BJ (cell line): ENCODE measurements around the gene MVP. TPM values are rescaled to one million over a fixed set of nuclear protein-coding genes. Genes with fewer than 3 reads are reported as not detected.
"Not testable (repeated sequence)": the region's sequence is repeated elsewhere in the genome, so short reads cannot be mapped to it uniquely, and the experiment has no call there.

Experiments used
- CTCF ChIA-PET: fragments of 350-600 bp; formaldehyde crosslinking; extraction: SDS; loops from one replicate; lab custom pipeline; 2021; ENCODE audit warnings: antibody characterized with exemption, inconsistent platforms; lab: Yijun Ruan, JAX
- POLR2A ChIA-PET: fragments of 300-600 bp; sonication (Branson Sonifier 250); formaldehyde crosslinking; extraction: SDS; loops from one replicate; lab custom pipeline; 2021; ENCODE audit warnings: antibody characterized with exemption; lab: Charles Lee
- DNase-seq: peaks from one replicate; pipeline ENCODE4 v3.0.0-alpha.2; 2011; ENCODE audit warnings: low read depth
- H3K27me3 ChIP-seq: 2 replicates; pipeline ENCODE4 v1.6.0; 2011; ENCODE audit warnings: low read length; ENCODE audit not compliant: control insufficient read depth, insufficient read depth
- H3K36me3 ChIP-seq: 2 replicates; pipeline ENCODE4 v1.5.1; 2011; ENCODE audit warnings: low read length; ENCODE audit not compliant: control insufficient read depth, insufficient read depth
- H3K4me3 ChIP-seq: 2 replicates; pipeline ENCODE4 v1.5.1; 2011; ENCODE audit warnings: low read depth, mild to moderate bottlenecking, control low read depth, low read length
- CTCF ChIP-seq: IDR thresholded peaks from 2 replicates; pipeline ENCODE4 v1.5.1; 2011; ENCODE audit warnings: low read depth, mild to moderate bottlenecking, control low read depth, inconsistent platforms, low read length, moderate library complexity; ENCODE audit not compliant: insufficient read depth
- polyA minus RNA-seq: library from RNA; depleted of rRNA, polyadenylated mRNA; stranded (reverse); fragments of >200 nt; gene quantifications from 2 replicates; pipeline ENCODE4 v1.2.3, GENCODE V29; 2011; rRNA and poly(A)+ RNA removed
- polyA plus RNA-seq: library from polyadenylated mRNA; depleted of rRNA; stranded (reverse); fragments of >200 nt; gene quantifications from 2 replicates; pipeline ENCODE4 v1.2.3, GENCODE V29; 2011; rRNA removed

MVP gene
- polyA plus RNA-seq (219 and 368 TPM in 2 replicates), polyA minus RNA-seq (477 and 753 TPM in 2 replicates)

DNA sequence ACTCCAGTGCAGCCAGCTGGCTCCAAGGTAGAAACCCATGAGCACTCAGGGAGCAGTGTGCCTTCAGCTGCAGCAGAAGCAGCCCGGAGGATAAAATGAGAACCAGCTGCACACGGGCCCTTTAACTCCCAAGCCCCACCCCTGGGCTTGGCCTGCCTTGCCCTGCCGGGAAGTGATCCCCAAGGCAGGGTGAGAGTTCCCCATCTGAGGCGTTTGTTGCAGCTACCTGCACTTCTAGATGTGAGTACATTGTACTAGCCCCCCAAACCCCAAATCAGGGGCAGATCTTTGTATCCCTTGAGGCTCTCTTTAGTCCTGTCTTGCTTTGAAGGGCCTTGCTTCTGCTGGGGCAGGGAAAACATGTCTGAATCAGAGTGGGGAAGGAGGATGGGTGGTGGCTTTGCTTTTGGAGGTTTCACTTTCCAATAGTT lies at the start of gene MVP:
Gene MVP, plus strand, starts transcription at position 192 of the 431 bp plus-strand sequence. CDS start 10,088 bp downstream, outside the sequence.
- no peak for DNase-seq
- CTCF ChIA-PET = interaction anchor here (0.7 to 11.3 kb wide), 5 partner anchors 13 to 36 kb away, joined by 3 to 81 read pairs (median 5); partner anchors contain the start of genes KIF22 and MAZ
- TF ChIP-seq CTCF = no peak
- peak within 1 kb of the TSS; percentile 80 for H3K4me3 ChIP-seq
- peaks cover 5% of the 10 kb centered on the region for H3K36me3 ChIP-seq
- POLR2A ChIA-PET = interaction anchor here (0.6 to 1.3 kb wide), 2 partner anchors 16 to 153 kb away, joined by 3 to 4 read pairs; partner anchors contain the start of gene TAOK2
- no peaks in the 10 kb centered on the region for H3K27me3 ChIP-seq

GRCh38 chr16:29772330-29772729 lies 47.9 kb upstream of the MVP start:
- H3K36me3 ChIP-seq, DNase-seq, POLR2A ChIA-PET, H3K27me3 ChIP-seq, H3K4me3 ChIP-seq: not testable (repeated sequence)
- CTCF ChIA-PET = interaction anchor here (1.1 to 1.5 kb wide), 2 partner anchors 13 to 18 kb away, joined by 3 to 4 read pairs; no protein-coding TSS in a partner anchor

DNA sequence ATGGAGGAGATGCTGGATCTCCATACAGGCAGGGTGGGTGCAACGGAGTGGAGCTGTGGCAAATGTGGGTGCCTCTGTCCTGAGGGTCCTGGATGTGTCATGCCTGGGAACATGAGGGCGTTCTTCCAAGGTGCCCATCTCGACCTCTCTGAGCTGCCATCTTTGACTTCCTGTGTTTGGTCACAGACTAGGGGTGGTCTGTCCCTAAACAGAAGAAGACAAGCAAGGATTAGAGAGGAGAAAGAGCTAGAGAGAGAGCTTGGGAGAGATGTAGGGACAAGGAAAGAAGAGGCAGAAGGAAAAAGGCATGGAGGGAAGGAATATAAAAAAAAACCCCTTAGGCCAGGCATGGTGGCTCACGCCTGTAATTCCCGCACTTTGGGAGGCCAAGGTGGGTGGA lies 45.5 kb upstream of the MVP start:
- POLR2A ChIA-PET = no interaction called here

GRCh38 chr16:29775742-29776408 lies 44.4 kb upstream of the MVP start:
- POLR2A ChIA-PET = no interaction called here
- CTCF ChIA-PET = interaction anchor here (1.0 kb wide), 2 partner anchors 9 to 37 kb away, joined by 3 read pairs; no protein-coding TSS in a partner anchor
- TF ChIP-seq CTCF = no peak
- DNase-seq = no peak
- peaks cover 2% of the 10 kb centered on the region; the same call in 1 of the 2 replicates for H3K27me3 ChIP-seq
- H3K36me3 ChIP-seq = no peaks in the 10 kb centered on the region
- no peak overlapping the region for H3K4me3 ChIP-seq

More for the DNA sequence above, 45.5 kb upstream of the MVP start:
- no peaks in the 10 kb centered on the region for H3K36me3 ChIP-seq
- peaks cover 6% of the 10 kb centered on the region for H3K27me3 ChIP-seq
- CTCF ChIA-PET = interaction anchor here (0.6 to 2.0 kb wide), 4 partner anchors 10 to 60 kb away, joined by 3 to 11 read pairs (median 3); partner anchors contain the start of gene KIF22
- no peak for DNase-seq
- TF ChIP-seq CTCF = no peak
- no peak overlapping the region for H3K4me3 ChIP-seq

DNA sequence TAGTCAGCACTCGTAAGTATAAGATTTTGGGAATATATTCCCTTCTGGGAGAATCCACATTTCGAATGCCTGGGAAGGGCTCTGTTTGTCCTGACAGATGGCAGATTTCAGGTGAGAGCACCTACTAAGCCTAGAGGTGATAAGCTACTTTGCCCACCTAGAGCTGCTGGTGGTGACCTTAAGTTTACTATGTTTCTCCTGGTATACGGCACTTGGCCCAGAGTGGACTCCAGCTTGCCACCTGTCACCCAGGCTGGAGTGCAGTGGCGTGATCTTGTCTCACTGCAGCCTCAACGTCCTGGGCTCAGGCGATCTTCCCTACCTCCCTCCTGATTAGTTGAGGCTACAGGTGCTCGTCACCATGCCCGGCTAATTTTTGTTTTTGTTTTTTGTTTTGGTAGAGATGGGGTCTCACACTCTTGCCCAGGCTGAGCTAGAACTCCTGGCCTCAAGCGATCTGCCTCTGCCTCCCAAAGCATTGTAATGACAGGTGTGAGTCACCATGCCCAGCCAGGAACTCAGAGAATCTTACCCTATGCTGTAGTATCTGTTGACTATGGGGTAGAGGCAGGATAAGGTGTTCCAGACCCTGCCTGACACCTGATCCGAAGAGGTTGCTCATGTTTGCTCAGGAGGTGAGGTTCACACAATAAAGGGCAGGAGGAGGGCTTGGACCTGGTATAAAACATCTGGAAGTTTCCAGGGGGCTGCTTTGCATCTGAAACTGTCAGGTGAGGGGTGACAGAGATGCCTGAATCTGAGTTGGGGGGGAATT lies 42.5 kb upstream of the MVP start, which contains the start of gene ZG16:
Gene ZG16, plus strand, starts transcription at position 681 of the 775 bp plus-strand sequence. CDS start 1,011 bp downstream, outside the sequence.
- Histone ChIP-seq H3K4me3 (no peak within 1 kb of the TSS), H3K27me3 (peaks cover 6% of the 10 kb centered on the region), H3K36me3 (no peaks in the 10 kb centered on the region)
- DNase-seq = no peak
- ChIA-PET POLR2A (no interaction called here), CTCF (interaction anchor here (0.7 to 1.7 kb wide), 2 partner anchors 10 to 12 kb away, joined by 3 to 5 read pairs; partner anchors contain the start of gene KIF22)
- TF ChIP-seq CTCF = no peak
